K562 (cell line): ENCODE measurements around the gene HVCN1.

ENCODE experiments used
- BCOR ChIP-seq: fragments of 450-650 bp; IDR thresholded peaks from 2 replicates; pipeline ENCODE4 v1.6.1; 2016
- JUN ChIP-seq, 2 experiments: sonication (generic) in 1 of 2; formaldehyde crosslinking in 1 of 2; IDR thresholded peaks; 2 replicates each; pipeline versions ENCODE4 v1.6.1 to v1.8.0; 2012 to 2022; ENCODE audit warnings: borderline replicate concordance in 2 of 2, mild to moderate bottlenecking in 2 of 2, improper control_type of control experiment in 1 of 2, low read depth in 1 of 2, low read length in 1 of 2, missing genetic modification reagents in 1 of 2
- POLR2AphosphoS5 ChIP-seq: IDR thresholded peaks from 2 replicates; pipeline ENCODE4 v1.6.1; 2011; ENCODE audit warnings: mild to moderate bottlenecking, low read depth, low read length, moderate library complexity; ENCODE audit not compliant: control insufficient read depth, insufficient read depth
- RFX5 ChIP-seq: IDR thresholded peaks from 2 replicates; pipeline ENCODE4 v1.6.1; 2011; ENCODE audit warnings: low read depth, mild to moderate bottlenecking, improper control_type of control experiment, low read length
- ZFP30 ChIP-seq: fragments of 250-450 bp; sonication (Bioruptor Pico); IDR thresholded peaks from 2 replicates; pipeline ENCODE4 v1.8.0; 2022; ENCODE audit warnings: moderate library complexity, mild to moderate bottlenecking, inconsistent platforms, borderline replicate concordance
- ZNF12 ChIP-seq: sonication (generic); formaldehyde crosslinking; IDR thresholded peaks from 2 replicates; pipeline ENCODE4 v1.4.0; 2020; ENCODE audit warnings: mild to moderate bottlenecking, missing genetic modification reagents
- ZNF561 ChIP-seq: fragments of 450-650 bp; formaldehyde crosslinking; conservative IDR thresholded peaks from 2 replicates; pipeline ENCODE4 v1.4.0; 2020; ENCODE audit warnings: mild to moderate bottlenecking, moderate library complexity
- TF ChIP-seq, protein P1 (sequence below), 2 experiments: fragments of 450-650 bp in 1 of 2; sonication (generic) in 1 of 2; formaldehyde crosslinking; conservative IDR thresholded peaks; 2 replicates each; pipeline versions ENCODE4 v1.4.0 to v1.8.1; 2020 to 2022; ENCODE audit warnings: mild to moderate bottlenecking in 1 of 2, missing genetic modification reagents in 1 of 2
- TF ChIP-seq, protein P2 (sequence below), 3 experiments: IDR thresholded peaks in 2 of 3; conservative IDR thresholded peaks in 1 of 3; 2 replicates each; pipeline ENCODE4 v1.5.1; 2011 to 2012; ENCODE audit warnings: low read length in 3 of 3, mild to moderate bottlenecking in 3 of 3, control low read depth in 2 of 3, improper control_type of control experiment in 1 of 3, inconsistent platforms in 1 of 3, low read depth in 1 of 3, mixed read lengths in 1 of 3, moderate library complexity in 1 of 3; ENCODE audit not compliant: insufficient read depth in 2 of 3

DNA sequence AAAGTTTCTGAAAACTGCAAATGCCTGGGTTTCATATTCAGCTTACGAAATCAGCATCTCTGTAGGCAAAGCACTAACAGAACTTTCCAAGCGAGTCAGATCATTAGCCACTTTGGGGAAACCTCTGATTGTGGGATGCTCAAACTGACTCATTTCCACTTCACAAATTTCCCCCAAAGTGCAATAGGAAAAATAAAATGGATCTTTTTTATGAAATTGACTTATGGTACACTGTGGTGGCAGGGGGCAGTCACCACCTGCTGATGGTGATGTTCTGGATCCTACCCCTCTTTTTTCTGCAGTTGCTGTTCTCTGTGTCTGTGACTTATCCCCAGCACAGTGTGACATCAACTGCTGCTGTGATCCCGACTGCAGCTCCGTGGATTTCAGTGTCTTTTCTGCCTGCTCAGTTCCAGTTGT, 69.4 kb downstream of the HVCN1 start:
- TF ChIP-seq ZNF12 (CRISPR knock-in tag) (no peak), ZFP30 (CRISPR knock-in tag) (no peak), ZNF561 (CRISPR knock-in tag) (no peak), JUN (IDR thresholded peaks at IDR 0.05; ENCODE audit: borderline replicate concordance, low read depth, low read length) (no peak), JUN (CRISPR knock-in tag; IDR thresholded peaks at IDR 0.05; ENCODE audit: borderline replicate concordance) (no peak), BCOR (no peak), POLR2AphosphoS5 (no peak), RFX5 (no peak)
- TF ChIP-seq, protein P1, sequence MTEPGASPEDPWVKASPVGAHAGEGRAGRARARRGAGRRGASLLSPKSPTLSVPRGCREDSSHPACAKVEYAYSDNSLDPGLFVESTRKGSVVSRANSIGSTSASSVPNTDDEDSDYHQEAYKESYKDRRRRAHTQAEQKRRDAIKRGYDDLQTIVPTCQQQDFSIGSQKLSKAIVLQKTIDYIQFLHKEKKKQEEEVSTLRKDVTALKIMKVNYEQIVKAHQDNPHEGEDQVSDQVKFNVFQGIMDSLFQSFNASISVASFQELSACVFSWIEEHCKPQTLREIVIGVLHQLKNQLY (CRISPR knock-in tag; conservative IDR thresholded peaks at IDR 0.05) = no peak
- TF ChIP-seq, protein P2, sequence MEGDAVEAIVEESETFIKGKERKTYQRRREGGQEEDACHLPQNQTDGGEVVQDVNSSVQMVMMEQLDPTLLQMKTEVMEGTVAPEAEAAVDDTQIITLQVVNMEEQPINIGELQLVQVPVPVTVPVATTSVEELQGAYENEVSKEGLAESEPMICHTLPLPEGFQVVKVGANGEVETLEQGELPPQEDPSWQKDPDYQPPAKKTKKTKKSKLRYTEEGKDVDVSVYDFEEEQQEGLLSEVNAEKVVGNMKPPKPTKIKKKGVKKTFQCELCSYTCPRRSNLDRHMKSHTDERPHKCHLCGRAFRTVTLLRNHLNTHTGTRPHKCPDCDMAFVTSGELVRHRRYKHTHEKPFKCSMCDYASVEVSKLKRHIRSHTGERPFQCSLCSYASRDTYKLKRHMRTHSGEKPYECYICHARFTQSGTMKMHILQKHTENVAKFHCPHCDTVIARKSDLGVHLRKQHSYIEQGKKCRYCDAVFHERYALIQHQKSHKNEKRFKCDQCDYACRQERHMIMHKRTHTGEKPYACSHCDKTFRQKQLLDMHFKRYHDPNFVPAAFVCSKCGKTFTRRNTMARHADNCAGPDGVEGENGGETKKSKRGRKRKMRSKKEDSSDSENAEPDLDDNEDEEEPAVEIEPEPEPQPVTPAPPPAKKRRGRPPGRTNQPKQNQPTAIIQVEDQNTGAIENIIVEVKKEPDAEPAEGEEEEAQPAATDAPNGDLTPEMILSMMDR (IDR thresholded peaks at IDR 0.05 in 2 of 3, conservative IDR thresholded peaks at IDR 0.05 in 1 of 3; ENCODE audit: insufficient read depth in 2 of 3, low read depth in 1 of 3, low read length in 3 of 3) = peak in 2 of 3 experiments; percentile 18 to 43; a peak in 3 of 6 replicates
